Upper lobe of left lung (tissue), 4 donors: ENCODE data around the gene ATP13A4.

Experiments
- POLR2AphosphoS5 ChIP-seq, 2 donors: sonication (generic); formaldehyde crosslinking; IDR thresholded peaks; one replicate each; pipeline ENCODE4 v1.5.1; 2017; ENCODE audit warnings: antibody characterized with exemption in 2 of 2
- TF ChIP-seq, protein P1 (sequence below), 6 experiments: fragments of 450-650 bp in 4 of 6; fragments of 200-600 bp in 2 of 6; sonication (generic) in 2 of 6; IDR thresholded peaks; one replicate each; pipeline ENCODE4 v1.5.1; 2016 to 2019; ENCODE audit warnings: antibody characterized with exemption in 6 of 6

DNA sequence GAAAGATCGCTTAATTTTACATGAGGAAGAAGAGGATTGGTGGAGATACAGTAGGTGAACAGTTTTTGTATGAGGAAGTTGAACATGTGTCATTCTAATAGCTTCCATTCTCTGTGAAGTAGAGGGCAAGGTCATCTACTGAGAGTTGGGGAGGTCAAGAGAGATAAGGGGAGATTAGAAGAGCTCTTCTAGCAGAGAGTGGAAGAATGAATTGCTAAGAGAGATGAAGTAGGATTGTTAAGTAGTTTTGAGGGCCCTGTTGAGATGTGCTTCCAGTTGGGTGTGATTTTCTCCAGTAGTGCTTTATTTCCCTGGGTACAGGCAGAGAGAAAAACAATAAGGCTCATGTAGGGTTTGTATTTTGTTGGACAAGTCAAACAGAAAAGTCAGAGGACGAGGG is 43.5 kb upstream of the ATP13A4 start:
- TF ChIP-seq, protein P1, sequence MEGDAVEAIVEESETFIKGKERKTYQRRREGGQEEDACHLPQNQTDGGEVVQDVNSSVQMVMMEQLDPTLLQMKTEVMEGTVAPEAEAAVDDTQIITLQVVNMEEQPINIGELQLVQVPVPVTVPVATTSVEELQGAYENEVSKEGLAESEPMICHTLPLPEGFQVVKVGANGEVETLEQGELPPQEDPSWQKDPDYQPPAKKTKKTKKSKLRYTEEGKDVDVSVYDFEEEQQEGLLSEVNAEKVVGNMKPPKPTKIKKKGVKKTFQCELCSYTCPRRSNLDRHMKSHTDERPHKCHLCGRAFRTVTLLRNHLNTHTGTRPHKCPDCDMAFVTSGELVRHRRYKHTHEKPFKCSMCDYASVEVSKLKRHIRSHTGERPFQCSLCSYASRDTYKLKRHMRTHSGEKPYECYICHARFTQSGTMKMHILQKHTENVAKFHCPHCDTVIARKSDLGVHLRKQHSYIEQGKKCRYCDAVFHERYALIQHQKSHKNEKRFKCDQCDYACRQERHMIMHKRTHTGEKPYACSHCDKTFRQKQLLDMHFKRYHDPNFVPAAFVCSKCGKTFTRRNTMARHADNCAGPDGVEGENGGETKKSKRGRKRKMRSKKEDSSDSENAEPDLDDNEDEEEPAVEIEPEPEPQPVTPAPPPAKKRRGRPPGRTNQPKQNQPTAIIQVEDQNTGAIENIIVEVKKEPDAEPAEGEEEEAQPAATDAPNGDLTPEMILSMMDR (IDR thresholded peaks at IDR 0.05): no peak
- TF ChIP-seq POLR2AphosphoS5 (IDR thresholded peaks at IDR 0.05): peak in 1 of 2 donors; percentile 16
